GM21737 (cell line): Measurements from ENCODE around the gene NSFL1C.
A peak's percentile ranks its signal among the peaks of the same experiment; 100 is the strongest.
"Not testable (repeated sequence)": the region's sequence is repeated elsewhere in the genome, so short reads cannot be mapped to it uniquely, and the experiment has no call there.

Experiments
- ATAC-seq: cut with Tn5 transposase; IDR thresholded peaks from one replicate; pipeline ENCODE4 v1.9.1; 2021; ENCODE audit warnings: mild to moderate bottlenecking, moderate library complexity; ENCODE audit not compliant: unreplicated experiment

NSFL1C gene

GRCh38 chr20:1466211-1467081 lies at the start of gene NSFL1C:
Gene NSFL1C, minus strand, starts transcription at chr20:1466849. Its CDS starts 25 bp downstream, at chr20:1466824.
- peak; percentile 82 for ATAC-seq

- no peak for ATAC-seq
Measured at GRCh38 chr20:1513801-1514200, 47.2 kb upstream of the NSFL1C start.

DNA sequence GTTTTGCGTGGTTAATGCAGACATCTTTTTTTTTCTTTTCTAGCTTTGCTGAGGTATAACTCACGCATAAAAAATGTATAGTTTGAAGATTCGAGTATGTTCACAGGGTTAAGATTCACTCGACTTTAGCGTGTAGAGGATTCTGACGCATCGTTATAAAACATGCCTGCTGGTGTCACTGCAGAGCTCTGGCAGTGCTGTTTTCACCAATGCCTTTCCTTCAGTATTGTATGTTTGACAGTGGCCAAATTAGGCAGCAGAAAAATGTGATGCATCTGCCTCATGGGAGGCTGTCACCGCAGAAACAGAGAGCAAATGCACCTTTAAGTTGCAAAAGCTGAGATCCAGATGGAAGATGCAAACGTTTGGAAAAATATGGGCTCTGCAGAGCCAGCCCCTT lies 42.6 kb upstream of the NSFL1C start:
- ATAC-seq = no peak

GRCh38 chr20:1508574-1508973 lies 41.9 kb upstream of the NSFL1C start:
- ATAC-seq = no peak

- no peak for ATAC-seq
Measured at GRCh38 chr20:1507276-1507675, 40.6 kb upstream of the NSFL1C start.

- no peak for ATAC-seq
Measured at GRCh38 chr20:1505871-1506270, 39.2 kb upstream of the NSFL1C start.

GRCh38 chr20:1505361-1505760 lies 38.7 kb upstream of the NSFL1C start:
- no peak for ATAC-seq

GRCh38 chr20:1503564-1504227 lies 37.0 kb upstream of the NSFL1C start:
- peak; percentile 97 for ATAC-seq

DNA sequence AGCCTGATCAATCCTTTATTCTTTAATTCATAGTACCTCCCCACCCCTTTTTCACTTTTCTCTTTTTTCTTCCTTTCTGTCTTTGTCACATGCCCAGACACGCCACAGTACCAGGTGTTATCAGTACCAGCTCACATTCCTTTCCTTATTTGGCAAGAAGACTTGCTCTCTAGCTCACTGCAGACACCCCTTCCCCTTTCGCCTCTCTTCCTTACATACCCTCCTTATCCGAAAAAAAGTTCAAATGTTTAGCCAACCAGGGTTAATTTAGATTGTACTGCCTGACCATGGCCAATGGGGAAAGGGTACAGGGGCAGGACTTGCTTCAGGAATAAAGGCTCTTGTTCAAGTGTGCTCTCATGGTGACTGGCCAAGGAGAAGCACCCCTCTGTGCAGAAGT lies 33.8 kb upstream of the NSFL1C start:
- ATAC-seq = no peak

- no peak for ATAC-seq
Measured at GRCh38 chr20:1499528-1500420, 33.1 kb upstream of the NSFL1C start.

DNA sequence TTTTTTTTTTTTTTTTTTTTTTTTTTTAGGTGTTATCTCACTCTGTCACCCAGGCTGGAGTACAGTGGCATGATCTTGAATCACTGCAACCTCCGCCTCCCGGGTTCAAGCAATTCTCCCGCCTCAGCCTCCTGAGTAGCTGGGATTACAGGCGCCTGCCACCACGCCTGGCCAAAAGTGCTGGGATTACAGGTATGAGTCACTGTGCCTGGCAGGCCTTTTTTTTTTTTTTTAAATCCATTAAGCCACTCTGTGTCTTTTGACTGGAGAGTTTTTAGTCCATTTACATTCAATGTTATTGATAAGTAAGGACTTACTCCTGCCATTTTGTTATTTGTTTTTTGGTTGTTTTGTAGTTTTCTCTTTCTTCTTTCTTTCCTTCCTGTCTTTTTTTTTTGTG lies 30.7 kb upstream of the NSFL1C start:
- ATAC-seq = not testable (repeated sequence)

GRCh38 chr20:1496930-1497329 lies 30.3 kb upstream of the NSFL1C start:
- no peak for ATAC-seq

- ATAC-seq = no peak
Measured at GRCh38 chr20:1494436-1494835, 27.8 kb upstream of the NSFL1C start.

DNA sequence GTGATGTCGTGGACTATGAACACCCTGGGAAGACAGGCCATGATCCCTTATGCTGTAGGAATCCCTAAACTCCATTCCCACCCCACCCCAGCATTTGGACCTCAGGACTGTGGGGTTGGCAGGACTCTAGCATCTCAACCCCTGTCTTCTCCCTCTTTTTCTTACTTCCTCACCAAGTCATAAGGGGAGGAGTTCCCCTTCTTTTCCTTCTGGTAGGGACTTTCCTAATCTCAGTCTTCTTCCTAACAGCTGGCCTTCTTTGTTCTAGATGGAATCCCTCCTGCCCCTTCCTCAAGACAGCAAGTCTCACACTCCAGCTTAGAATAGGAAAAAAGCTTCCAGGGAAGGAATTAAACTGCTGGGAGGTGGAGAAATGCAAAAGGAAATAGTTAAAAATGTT lies 26.9 kb upstream of the NSFL1C start:
- no peak for ATAC-seq

GRCh38 chr20:1491860-1492642 lies 25.4 kb upstream of the NSFL1C start:
- no peak for ATAC-seq

- no peak for ATAC-seq
Measured at GRCh38 chr20:1491281-1491840, 24.7 kb upstream of the NSFL1C start, which contains the start of gene SIRPB2. Gene SIRPB2, minus strand, starts transcription at chr20:1491420. Its CDS starts 61 bp downstream, at chr20:1491359.

DNA sequence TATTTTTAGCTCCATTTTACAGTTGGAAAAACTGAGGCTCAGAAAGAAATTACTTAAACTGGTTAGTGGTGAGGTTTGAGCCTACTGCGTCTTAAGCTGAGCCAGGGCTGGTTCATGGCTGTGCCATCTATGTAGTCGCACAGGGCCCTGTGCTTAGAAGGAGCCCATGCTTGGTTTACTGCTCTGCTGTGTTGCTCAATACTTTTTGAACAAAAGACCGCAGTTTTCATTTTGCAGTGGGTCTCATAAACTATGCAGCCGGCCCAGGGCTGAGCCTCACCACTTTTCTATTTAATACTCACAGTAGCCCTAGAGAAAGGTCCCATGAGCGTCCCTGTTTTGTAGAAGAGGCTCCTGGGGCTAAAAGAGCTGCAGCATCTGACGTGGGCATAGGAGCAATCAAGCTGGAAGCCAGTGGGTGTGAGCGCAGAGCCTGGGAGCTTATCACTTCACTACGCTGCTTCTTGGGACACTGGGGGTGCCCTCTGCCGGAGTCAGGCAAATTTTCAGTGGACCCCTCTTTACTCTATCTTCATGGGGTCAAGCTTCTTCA lies 24.1 kb upstream of the NSFL1C start:
- ATAC-seq = no peak

DNA sequence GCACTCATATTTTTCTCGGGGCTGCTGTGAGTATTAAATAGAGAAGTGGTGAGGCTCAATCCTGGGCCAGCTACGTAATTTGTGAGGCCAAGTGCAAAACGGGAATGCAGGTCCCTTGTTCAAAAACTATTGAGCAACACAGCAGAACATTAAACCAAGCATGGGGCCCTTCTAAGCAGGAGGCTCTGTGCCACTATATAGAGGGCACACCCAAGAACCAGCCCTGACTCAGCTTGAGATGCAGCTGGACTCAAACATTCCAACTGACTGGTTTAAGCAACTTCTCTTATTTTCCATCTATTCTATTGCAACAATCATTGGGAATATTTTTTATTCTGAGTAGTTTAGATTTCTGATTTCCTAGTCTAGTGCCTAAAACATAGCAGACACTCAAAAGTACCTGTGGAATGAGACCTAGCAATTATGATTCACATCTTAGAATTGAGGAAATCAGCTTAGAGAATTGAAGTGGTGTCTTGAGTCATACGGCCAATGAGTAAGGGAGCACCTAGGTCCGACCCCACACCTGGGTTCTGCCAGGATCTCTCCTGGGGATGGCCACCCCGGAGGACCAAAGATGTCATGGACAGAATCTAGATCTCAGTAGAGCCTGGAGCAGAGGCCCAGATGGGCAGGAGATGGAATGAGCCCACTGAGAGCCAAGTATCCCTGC lies 23.3 kb upstream of the NSFL1C start:
- no peak for ATAC-seq

DNA sequence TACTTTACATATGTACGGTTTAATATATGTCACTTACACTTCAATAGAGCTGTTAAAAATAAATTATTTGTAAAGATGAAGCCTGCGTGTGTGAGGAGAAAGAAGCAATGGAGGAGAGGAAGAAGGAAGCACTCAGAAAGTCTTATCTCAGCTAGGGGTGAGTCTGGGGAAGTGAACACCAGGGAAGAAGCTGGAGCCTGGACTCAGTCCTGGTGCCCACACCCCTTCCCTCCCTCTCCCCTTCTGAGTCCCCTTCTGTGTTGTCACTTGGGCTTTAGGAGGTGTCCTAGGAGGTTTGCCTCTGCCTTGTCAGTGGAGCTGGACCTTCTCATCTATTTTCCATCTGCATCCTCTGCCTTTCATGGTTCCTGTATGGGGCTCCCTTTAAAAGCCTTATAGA lies 22.7 kb upstream of the NSFL1C start:
- ATAC-seq = no peak
